NCI-H446 (cell line): ENCODE measurements around the gene SRRM2.

Experiments
- DNase-seq, 2 experiments: peaks; one replicate each; lab custom pipeline; 2025; lab: John Stamatoyannopoulos, UW

The SRRM2 gene

GRCh38 chr16:2798723-2799204 lies 46.3 kb downstream of the SRRM2 start:
- no peak for DNase-seq

GRCh38 chr16:2799205-2799858 lies 46.9 kb downstream of the SRRM2 start:
- no peak for DNase-seq

- no peak for DNase-seq
These were observed 47.4 kb downstream of the SRRM2 start for GRCh38 chr16:2799859-2800226.

- DNase-seq: no peak
These were observed 51.2 kb downstream of the SRRM2 start for GRCh38 chr16:2803545-2804195.

GRCh38 chr16:2804728-2805127 lies 52.3 kb downstream of the SRRM2 start:
- DNase-seq: no peak

GRCh38 chr16:2806286-2806685 lies 53.8 kb downstream of the SRRM2 start:
- no peak for DNase-seq

- DNase-seq: no peak
These were observed 55.7 kb downstream of the SRRM2 start for GRCh38 chr16:2808181-2808580.

GRCh38 chr16:2809149-2809760 lies 56.8 kb downstream of the SRRM2 start:
- no peak for DNase-seq

- DNase-seq: no peak
These were observed 58.2 kb downstream of the SRRM2 start for GRCh38 chr16:2810651-2811050.

GRCh38 chr16:2811703-2812471 lies 59.4 kb downstream of the SRRM2 start:
- DNase-seq: no peak

GRCh38 chr16:2813771-2814221 lies 61.4 kb downstream of the SRRM2 start:
- no peak for DNase-seq

GRCh38 chr16:2814551-2815298 lies 62.3 kb downstream of the SRRM2 start:
- no peak for DNase-seq

- DNase-seq: no peak
These were observed 62.9 kb downstream of the SRRM2 start for GRCh38 chr16:2815299-2815771.

- DNase-seq: no peak
These were observed 64.4 kb downstream of the SRRM2 start, which contains the start of gene PRSS21 for GRCh38 chr16:2816751-2817339. Gene PRSS21 (plus strand): TSS chr16:2817237. CDS start chr16:2817269, 32 bp downstream.

GRCh38 chr16:2817340-2818271 lies 65.2 kb downstream of the SRRM2 start:
- DNase-seq: no peak

GRCh38 chr16:2818272-2818876 lies 65.9 kb downstream of the SRRM2 start:
- no peak for DNase-seq

GRCh38 chr16:2819179-2819938 lies 66.9 kb downstream of the SRRM2 start:
- DNase-seq: no peak

- no peak for DNase-seq
These were observed 67.7 kb downstream of the SRRM2 start for GRCh38 chr16:2819939-2820835.
